Thoracic aorta (tissue), 2 donors: ENCODE results near the gene ADARB1. TPM values are rescaled to one million over a fixed set of nuclear protein-coding genes. Genes with fewer than 3 reads are reported as not detected.

Source experiments
- ATAC-seq: fragments of 150-250 bp; one replicate; pipeline ENCODE4 v1.8.0; 2017; ENCODE audit warnings: low read depth; ENCODE audit not compliant: insufficient number of reproducible peaks, low FRiP score
- DNase-seq: peaks from one replicate; pipeline ENCODE4 v3.0.0-alpha.2; 2020; ENCODE audit warnings: low spot score
- H3K27ac ChIP-seq, 2 donors: fragments of 200-600 bp; sonication (generic); 1 replicate in 1 of 2; 2 replicates in 1 of 2; pipeline ENCODE4 v1.5.1; 2016; ENCODE audit warnings: mild to moderate bottlenecking in 2 of 2, moderate library complexity in 2 of 2
- H3K27me3 ChIP-seq: fragments of 200-600 bp; sonication (generic); replicated peaks from 2 replicates; pipeline ENCODE4 v1.6.0; 2016; ENCODE audit warnings: mild to moderate bottlenecking; ENCODE audit not compliant: insufficient read depth
- H3K36me3 ChIP-seq: fragments of 200-600 bp; sonication (generic); one replicate; pipeline ENCODE4 v1.5.1; 2016
- H3K4me1 ChIP-seq, 2 donors: fragments of 200-600 bp; sonication (generic); 1 replicate in 1 of 2; 2 replicates in 1 of 2; pipeline versions ENCODE4 v1.5.1 to v1.6.0; 2016; ENCODE audit warnings: low read depth in 2 of 2, mild to moderate bottlenecking in 1 of 2; ENCODE audit not compliant: control insufficient read depth in 1 of 2
- H3K4me3 ChIP-seq: fragments of 200-600 bp; sonication (generic); 2 replicates; pipeline ENCODE4 v1.5.1; 2016; ENCODE audit warnings: mild to moderate bottlenecking
- H3K9me3 ChIP-seq: fragments of 200-600 bp; sonication (generic); 2 replicates; pipeline ENCODE4 v1.5.1; 2016
- total RNA-seq, 2 donors: library from RNA; depleted of rRNA; stranded (reverse); fragments of >200 nt; gene quantifications; one replicate each; pipeline versions ENCODE4 v1.1.0 to v1.2.3, GENCODE V29; 2016
- TF ChIP-seq, protein P1 (sequence below): fragments of 200-600 bp; sonication (generic); IDR thresholded peaks from one replicate; pipeline ENCODE4 v1.5.1; 2019; ENCODE audit warnings: antibody characterized with exemption

Gene ADARB1
- total RNA-seq, 2 donors from 2014 or later = 124 to 201 TPM

DNA sequence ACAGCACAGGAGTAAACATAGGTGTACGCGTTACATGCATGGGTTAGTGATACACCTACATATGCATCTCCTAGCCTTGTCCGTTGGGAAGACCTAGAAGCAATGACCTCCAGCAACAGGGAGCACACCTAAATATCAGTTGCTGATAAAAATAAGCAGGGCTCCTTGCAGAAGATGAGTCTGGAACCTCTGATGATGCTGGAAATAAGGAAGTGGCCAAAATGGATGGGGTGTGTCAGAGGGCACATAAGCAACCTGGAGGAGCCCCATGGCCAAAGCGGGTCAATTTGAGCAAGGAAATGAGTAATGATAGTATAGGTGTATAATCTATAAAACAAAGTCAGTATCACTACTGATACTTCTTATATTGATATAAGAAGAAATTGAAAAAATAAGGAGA lies 13.7 kb downstream of the ADARB1 start:
- Histone ChIP-seq H3K36me3 (peaks cover 4% of the 10 kb centered on the region), H3K4me3 (no peak overlapping the region), H3K27me3 (no peaks in the 10 kb centered on the region), H3K4me1 (peaks cover 26 to 83% of the 10 kb centered on the region in 2 donors), H3K27ac (no peak overlapping the region), H3K9me3 (no peaks in the 10 kb centered on the region)
- DNase-seq = no peak
- TF ChIP-seq, protein P1, sequence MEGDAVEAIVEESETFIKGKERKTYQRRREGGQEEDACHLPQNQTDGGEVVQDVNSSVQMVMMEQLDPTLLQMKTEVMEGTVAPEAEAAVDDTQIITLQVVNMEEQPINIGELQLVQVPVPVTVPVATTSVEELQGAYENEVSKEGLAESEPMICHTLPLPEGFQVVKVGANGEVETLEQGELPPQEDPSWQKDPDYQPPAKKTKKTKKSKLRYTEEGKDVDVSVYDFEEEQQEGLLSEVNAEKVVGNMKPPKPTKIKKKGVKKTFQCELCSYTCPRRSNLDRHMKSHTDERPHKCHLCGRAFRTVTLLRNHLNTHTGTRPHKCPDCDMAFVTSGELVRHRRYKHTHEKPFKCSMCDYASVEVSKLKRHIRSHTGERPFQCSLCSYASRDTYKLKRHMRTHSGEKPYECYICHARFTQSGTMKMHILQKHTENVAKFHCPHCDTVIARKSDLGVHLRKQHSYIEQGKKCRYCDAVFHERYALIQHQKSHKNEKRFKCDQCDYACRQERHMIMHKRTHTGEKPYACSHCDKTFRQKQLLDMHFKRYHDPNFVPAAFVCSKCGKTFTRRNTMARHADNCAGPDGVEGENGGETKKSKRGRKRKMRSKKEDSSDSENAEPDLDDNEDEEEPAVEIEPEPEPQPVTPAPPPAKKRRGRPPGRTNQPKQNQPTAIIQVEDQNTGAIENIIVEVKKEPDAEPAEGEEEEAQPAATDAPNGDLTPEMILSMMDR = no peak
- no peak for ATAC-seq

DNA sequence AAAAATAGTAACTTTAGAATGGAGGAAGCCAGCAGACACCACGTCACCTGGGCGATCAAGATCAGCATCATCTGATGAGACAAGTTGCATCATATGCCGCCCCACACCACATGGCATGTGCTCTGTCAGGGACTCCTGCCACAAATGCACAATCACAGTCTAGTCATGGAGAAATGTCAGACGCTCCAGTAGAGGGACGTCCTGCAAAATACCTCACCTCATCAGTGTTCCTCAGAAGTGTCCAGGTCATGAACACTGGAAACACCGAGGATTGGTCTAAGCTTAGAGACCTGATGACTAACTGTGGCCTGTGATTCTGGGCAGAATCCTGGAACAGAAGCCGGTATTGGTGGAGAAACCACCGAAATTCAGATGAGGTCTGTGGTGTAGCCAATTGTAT lies 14.3 kb downstream of the ADARB1 start:
- H3K9me3 ChIP-seq = no peaks in the 10 kb centered on the region
- H3K4me3 ChIP-seq = no peak overlapping the region
- peaks cover 32 to 84% of the 10 kb centered on the region in 2 donors for H3K4me1 ChIP-seq
- DNase-seq = no peak
- H3K27ac ChIP-seq = no peak overlapping the region
- TF ChIP-seq, protein P1 = no peak
- no peak for ATAC-seq
- no peaks in the 10 kb centered on the region for H3K27me3 ChIP-seq
- peaks cover 4% of the 10 kb centered on the region for H3K36me3 ChIP-seq

DNA sequence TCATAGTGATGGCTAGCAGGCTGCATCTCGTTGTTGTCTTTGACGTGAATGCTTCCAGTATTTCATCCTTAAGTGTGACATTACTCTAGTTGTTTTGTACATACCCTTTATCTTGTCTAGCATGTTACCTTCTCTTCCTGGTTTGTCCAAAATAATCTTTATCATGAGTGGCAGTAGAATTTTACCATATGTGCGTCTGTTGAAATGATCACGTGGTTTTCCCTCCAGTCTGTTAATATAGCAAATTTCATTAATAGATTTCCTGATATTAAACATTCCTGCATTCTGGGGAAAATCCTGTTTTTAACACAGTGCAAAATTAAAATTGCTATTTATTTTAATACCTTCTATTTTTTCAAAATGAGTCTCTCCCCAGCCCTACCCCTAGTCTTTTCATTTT lies 15.6 kb downstream of the ADARB1 start:
- DNase-seq = no peak
- TF ChIP-seq, protein P1 = no peak
- Histone ChIP-seq H3K4me3 (no peak overlapping the region), H3K36me3 (peaks cover 4% of the 10 kb centered on the region), H3K4me1 (peaks cover 30 to 83% of the 10 kb centered on the region in 2 donors), H3K27me3 (no peaks in the 10 kb centered on the region), H3K9me3 (no peaks in the 10 kb centered on the region), H3K27ac (no peak overlapping the region)
- ATAC-seq = no peak

DNA sequence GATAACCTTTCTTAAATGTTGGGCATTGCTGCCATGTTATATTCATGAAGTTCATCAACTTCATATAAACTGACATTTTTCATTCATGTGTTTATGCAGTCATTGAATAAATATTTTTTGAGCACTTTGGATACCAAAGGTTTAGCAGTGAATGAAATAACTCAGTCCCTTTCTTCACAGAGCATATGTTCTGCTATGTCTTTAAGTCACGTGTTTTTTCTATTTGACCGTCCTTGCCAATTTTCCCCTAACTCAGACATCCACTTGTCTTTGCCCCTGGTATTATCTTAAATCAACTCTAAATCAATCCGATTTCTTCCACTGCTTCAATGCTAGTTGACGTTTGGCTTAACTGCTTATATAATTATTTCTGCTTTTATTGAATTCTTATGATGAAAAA lies 16.6 kb downstream of the ADARB1 start:
- no peak overlapping the region for H3K27ac ChIP-seq
- H3K36me3 ChIP-seq = peaks cover 4% of the 10 kb centered on the region
- H3K4me3 ChIP-seq = no peak overlapping the region
- peaks cover 30 to 85% of the 10 kb centered on the region in 2 donors for H3K4me1 ChIP-seq
- DNase-seq (no peak), ATAC-seq (no peak)
- H3K9me3 ChIP-seq = no peaks in the 10 kb centered on the region
- TF ChIP-seq, protein P1 = no peak
- no peaks in the 10 kb centered on the region for H3K27me3 ChIP-seq

DNA sequence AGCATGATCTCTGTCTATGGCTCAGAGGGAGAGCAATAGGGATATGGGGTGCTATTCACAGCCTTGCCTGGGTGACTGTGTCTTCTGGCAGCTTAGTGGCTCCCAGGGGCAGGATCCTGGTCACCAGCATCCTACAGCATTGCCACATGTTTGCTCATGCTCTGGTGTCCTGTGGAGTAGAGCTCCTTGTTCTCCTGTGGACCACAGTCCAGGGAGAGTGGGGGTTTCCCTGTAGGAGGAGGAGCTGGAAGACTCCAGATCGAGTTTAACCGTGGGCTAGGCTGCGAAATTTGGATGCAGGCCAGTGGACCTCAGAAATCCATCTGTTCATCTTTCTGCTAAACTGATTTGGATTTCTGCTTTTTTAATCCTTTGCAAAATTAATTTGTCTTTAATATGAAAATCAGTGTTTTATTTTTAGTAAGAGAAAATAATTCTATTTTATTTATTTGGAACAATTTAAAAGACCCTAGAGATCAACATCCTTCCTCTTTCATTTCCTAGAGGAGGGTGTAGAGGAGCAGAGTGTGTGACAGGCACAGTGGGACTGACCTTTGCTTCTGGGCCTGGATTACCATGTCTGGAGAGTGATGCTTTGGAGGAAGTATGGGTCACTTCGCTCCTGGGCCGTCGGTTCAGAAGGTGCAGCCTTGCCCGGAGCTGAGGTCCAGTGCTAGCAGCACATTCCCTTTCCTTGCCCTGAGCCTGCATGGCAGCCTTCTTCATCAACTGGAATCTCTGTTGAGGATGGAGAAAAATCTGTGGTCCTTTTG lies 17.4 kb downstream of the ADARB1 start:
- Histone ChIP-seq H3K27ac (no peak overlapping the region), H3K4me3 (no peak overlapping the region), H3K27me3 (no peaks in the 10 kb centered on the region), H3K36me3 (peaks cover 4% of the 10 kb centered on the region), H3K9me3 (no peaks in the 10 kb centered on the region), H3K4me1 (peaks cover 30 to 85% of the 10 kb centered on the region in 2 donors)
- ATAC-seq (no peak), DNase-seq (no peak)
- TF ChIP-seq, protein P1 = no peak
